BLaER1 (cell line): ENCODE measurements around the gene DNAJC19.
"Not testable (repeated sequence)": the region's sequence is repeated elsewhere in the genome, so short reads cannot be mapped to it uniquely, and the experiment has no call there.

Source experiments
- H3K27ac ChIP-seq: shearing (Covaris generic); formaldehyde crosslinking; 2 replicates; pipeline ENCODE4 v1.8.1; 2022
- H3K27me3 ChIP-seq: shearing (Covaris generic); formaldehyde crosslinking; 2 replicates; pipeline ENCODE4 v1.8.1; 2022
- H3K36me3 ChIP-seq: shearing (Covaris generic); formaldehyde crosslinking; 2 replicates; pipeline ENCODE4 v1.8.1; 2022
- H3K4me1 ChIP-seq: shearing (Covaris generic); formaldehyde crosslinking; 2 replicates; pipeline ENCODE4 v1.8.1; 2022
- H3K4me2 ChIP-seq: shearing (Covaris generic); formaldehyde crosslinking; 2 replicates; pipeline ENCODE4 v1.8.1; 2022
- H3K4me3 ChIP-seq: shearing (Covaris generic); formaldehyde crosslinking; 2 replicates; pipeline ENCODE4 v1.8.1; 2022
- H3K9ac ChIP-seq: shearing (Covaris generic); formaldehyde crosslinking; 2 replicates; pipeline ENCODE4 v1.8.1; 2022
- H3K9me3 ChIP-seq: shearing (Covaris generic); formaldehyde crosslinking; 2 replicates; pipeline ENCODE4 v1.8.1; 2022
- H4K20me1 ChIP-seq: shearing (Covaris generic); formaldehyde crosslinking; 2 replicates; pipeline ENCODE4 v1.8.1; 2022
- Cebpa-rat ChIP-seq: shearing (Covaris generic); IDR thresholded peaks from 2 replicates; pipeline ENCODE4 v1.8.1; 2022

DNAJC19 gene

GRCh38 chr3:180996415-180996932, 6.9 kb upstream of the DNAJC19 start:
- H3K4me3 ChIP-seq, result no peak overlapping the region
- TF ChIP-seq Cebpa-rat, result no peak
- H3K27ac ChIP-seq, result no peak overlapping the region
- peaks cover 16% of the 10 kb centered on the region; the same call in 1 of the 2 replicates for H3K9me3 ChIP-seq
- no peaks in the 10 kb centered on the region for H3K4me1 ChIP-seq
- no peak overlapping the region for H3K9ac ChIP-seq
- no peaks in the 10 kb centered on the region for H4K20me1 ChIP-seq
- no peaks in the 10 kb centered on the region for H3K36me3 ChIP-seq
- H3K4me2 ChIP-seq, result no peak overlapping the region
- H3K27me3 ChIP-seq, result no peaks in the 10 kb centered on the region

- no peak overlapping the region for H3K27ac ChIP-seq
- peak overlapping the region; percentile 89; the same call in 1 of the 2 replicates for H3K9ac ChIP-seq
- peak overlapping the region; percentile 88 for H3K4me2 ChIP-seq
- H3K4me1 ChIP-seq, result peaks cover 22% of the 10 kb centered on the region
- peak overlapping the region; percentile 84 for H3K4me3 ChIP-seq
- no peaks in the 10 kb centered on the region for H3K27me3 ChIP-seq
- peaks cover 18% of the 10 kb centered on the region; the same call in 1 of the 2 replicates for H3K36me3 ChIP-seq
- TF ChIP-seq Cebpa-rat, result no peak
- no peaks in the 10 kb centered on the region for H3K9me3 ChIP-seq
- peaks cover 5% of the 10 kb centered on the region; the same call in 1 of the 2 replicates for H4K20me1 ChIP-seq
These were observed 969 bp upstream of the DNAJC19 start for GRCh38 chr3:180990505-180990904.

- no peak for TF ChIP-seq Cebpa-rat
- Histone ChIP-seq H3K9me3 (no peaks in the 10 kb centered on the region), H4K20me1 (peaks cover 5% of the 10 kb centered on the region; the same call in 1 of the 2 replicates), H3K4me1 (peaks cover 22% of the 10 kb centered on the region), H3K4me2 (no peak overlapping the region), H3K27ac (no peak overlapping the region), H3K36me3 (peaks cover 28% of the 10 kb centered on the region), H3K4me3 (no peak overlapping the region), H3K9ac (no peak overlapping the region), H3K27me3 (no peaks in the 10 kb centered on the region)
These were observed 2.2 kb downstream of the DNAJC19 start for GRCh38 chr3:180987344-180987743.

- not testable (repeated sequence) for H3K4me2 ChIP-seq, H3K27me3 ChIP-seq, H3K9me3 ChIP-seq, H3K27ac ChIP-seq, H3K9ac ChIP-seq, H3K4me3 ChIP-seq, H4K20me1 ChIP-seq
- peaks cover 22% of the 10 kb centered on the region for H3K4me1 ChIP-seq
- H3K36me3 ChIP-seq, result peaks cover 34% of the 10 kb centered on the region
These were observed 3.2 kb downstream of the DNAJC19 start for GRCh38 chr3:180986366-180986765.

- Histone ChIP-seq H3K4me2 (no peak overlapping the region), H3K9ac (no peak overlapping the region), H3K27me3 (no peaks in the 10 kb centered on the region), H3K4me1 (peaks cover 4% of the 10 kb centered on the region), H3K4me3 (no peak overlapping the region), H4K20me1 (peaks cover 5% of the 10 kb centered on the region; the same call in 1 of the 2 replicates), H3K27ac (no peak overlapping the region), H3K9me3 (no peaks in the 10 kb centered on the region), H3K36me3 (peaks cover 49% of the 10 kb centered on the region)
- TF ChIP-seq Cebpa-rat, result no peak
These were observed 6.4 kb downstream of the DNAJC19 start for GRCh38 chr3:180983136-180983535.

- Histone ChIP-seq H3K4me1 (no peaks in the 10 kb centered on the region), H3K9ac (no peak overlapping the region), H3K36me3 (peaks cover 47% of the 10 kb centered on the region), H3K4me2 (no peak overlapping the region), H3K9me3 (no peaks in the 10 kb centered on the region), H3K27me3 (no peaks in the 10 kb centered on the region), H4K20me1 (peaks cover 5% of the 10 kb centered on the region; the same call in 1 of the 2 replicates), H3K4me3 (no peak overlapping the region), H3K27ac (no peak overlapping the region)
- TF ChIP-seq Cebpa-rat, result no peak
These were observed 7.6 kb downstream of the DNAJC19 start for GRCh38 chr3:180981912-180982311.

- no peak overlapping the region for H3K4me2 ChIP-seq
- TF ChIP-seq Cebpa-rat, result no peak
- no peaks in the 10 kb centered on the region for H3K4me1 ChIP-seq
- H3K36me3 ChIP-seq, result peaks cover 49% of the 10 kb centered on the region
- H3K9ac ChIP-seq, result no peak overlapping the region
- H3K27ac ChIP-seq, result no peak overlapping the region
- no peaks in the 10 kb centered on the region for H3K9me3 ChIP-seq
- H3K4me3 ChIP-seq, result no peak overlapping the region
- H3K27me3 ChIP-seq, result no peaks in the 10 kb centered on the region
- H4K20me1 ChIP-seq, result no peaks in the 10 kb centered on the region
These were observed 8.9 kb downstream of the DNAJC19 start for GRCh38 chr3:180980611-180981010.

GRCh38 chr3:180979961-180980360, 9.6 kb downstream of the DNAJC19 start:
- Histone ChIP-seq H4K20me1 (no peaks in the 10 kb centered on the region), H3K27me3 (no peaks in the 10 kb centered on the region), H3K4me3 (no peak overlapping the region), H3K9ac (no peak overlapping the region), H3K27ac (no peak overlapping the region), H3K4me2 (no peak overlapping the region), H3K36me3 (peaks cover 50% of the 10 kb centered on the region), H3K4me1 (no peaks in the 10 kb centered on the region), H3K9me3 (no peaks in the 10 kb centered on the region)
- TF ChIP-seq Cebpa-rat, result no peak

- Histone ChIP-seq H3K36me3 (peaks cover 60% of the 10 kb centered on the region), H3K4me3 (no peak overlapping the region), H3K9ac (no peak overlapping the region), H3K9me3 (no peaks in the 10 kb centered on the region), H3K27ac (no peak overlapping the region), H3K4me1 (no peaks in the 10 kb centered on the region), H4K20me1 (peaks cover 16% of the 10 kb centered on the region), H3K27me3 (no peaks in the 10 kb centered on the region), H3K4me2 (no peak overlapping the region)
- TF ChIP-seq Cebpa-rat, result no peak
These were observed 12.0 kb downstream of the DNAJC19 start for GRCh38 chr3:180977498-180977897.

- no peaks in the 10 kb centered on the region for H3K4me1 ChIP-seq
- TF ChIP-seq Cebpa-rat, result no peak
These were observed 15.2 kb downstream of the DNAJC19 start for GRCh38 chr3:180974286-180974685.

GRCh38 chr3:180973543-180973942, 16.0 kb downstream of the DNAJC19 start:
- Histone ChIP-seq H3K4me3 (no peak overlapping the region), H3K4me2 (no peak overlapping the region), H3K27me3 (no peaks in the 10 kb centered on the region), H3K4me1 (no peaks in the 10 kb centered on the region), H3K9ac (no peak overlapping the region), H3K9me3 (no peaks in the 10 kb centered on the region), H4K20me1 (peaks cover 29% of the 10 kb centered on the region), H3K27ac (no peak overlapping the region), H3K36me3 (peaks cover 82% of the 10 kb centered on the region)
- no peak for TF ChIP-seq Cebpa-rat

More at GRCh38 chr3:180974286-180974685, 15.2 kb downstream of the DNAJC19 start:
- Histone ChIP-seq H3K36me3 (peaks cover 82% of the 10 kb centered on the region), H3K27ac (no peak overlapping the region), H3K9ac (no peak overlapping the region), H3K27me3 (no peaks in the 10 kb centered on the region), H3K4me3 (no peak overlapping the region), H4K20me1 (peaks cover 29% of the 10 kb centered on the region), H3K4me2 (no peak overlapping the region), H3K9me3 (no peaks in the 10 kb centered on the region)
